ENCODE measurements around the gene AP3B1. TPM values are rescaled to one million over a fixed set of nuclear protein-coding genes. Genes with fewer than 3 reads are reported as not detected.

Gene AP3B1
- polyA plus RNA-seq, 1 of the 3 experiments (the other 2 are of a cell fraction) = 18.0 TPM

GRCh38 chr5:78235289-78235688 is 59.2 kb downstream of the AP3B1 start:
- H3K9me3 ChIP-seq = no peaks in the 10 kb centered on the region
- CTCF ChIA-PET = interaction anchor here (0.7 to 1.7 kb wide), 2 partner anchors 20 to 519 kb away, joined by 3 to 6 read pairs; no protein-coding TSS in a partner anchor
- DNase-seq = no peak

More at GRCh38 chr5:78235289-78235688, 59.2 kb downstream of the AP3B1 start:
- Histone ChIP-seq H3K79me2 (ENCODE audit: insufficient read depth) (peaks cover 68% of the 10 kb centered on the region), H4K20me1 (ENCODE audit: insufficient read depth) (peaks cover 14% of the 10 kb centered on the region; the same call in 1 of the 2 replicates), H3K27me3 (ENCODE audit: insufficient read depth) (no peaks in the 10 kb centered on the region), H3K27ac (ENCODE audit: low read depth in 2 of 2, low read length in 1 of 2) (no peak overlapping the region), H3K4me3 (ENCODE audit: low read depth in 2 of 2, low read length in 1 of 2) (no peak overlapping the region), H3K9me2 (no peaks in the 10 kb centered on the region), H3K4me1 (ENCODE audit: control insufficient read depth in 1 of 2, insufficient read depth in 2 of 2, low read depth in 1 of 2, low read length in 1 of 2) (no peaks in the 10 kb centered on the region; a peak in 1 of 4 replicates), H3F3A (replicated peaks; ENCODE audit: insufficient read depth) (peaks cover 5% of the 10 kb centered on the region), H2AFZ (ENCODE audit: low read depth) (no peak overlapping the region), H3K4me2 (no peak overlapping the region), H3K36me3 (replicated peaks in 1 of 2; ENCODE audit: control insufficient read depth in 1 of 2, insufficient read depth in 2 of 2, low read length in 1 of 2) (peaks cover 6 to 27% of the 10 kb centered on the region in 2 experiments), H3K9ac (no peak overlapping the region)
- WGBS (ENCODE audit: low lambda C conversion rate) = 96% methylated on average over 3 of the region's 3 CpGs
- no peak for TF ChIP-seq MXI1 (IDR thresholded peaks at IDR 0.05; ENCODE audit: low read depth, low read length)
- TF ChIP-seq ZBTB33 (IDR thresholded peaks at IDR 0.05; ENCODE audit: borderline replicate concordance, low read depth) = no peak
- TF ChIP-seq GATA2 (CRISPR knock-in tag; IDR thresholded peaks at IDR 0.05) = no peak
- TF ChIP-seq REST (IDR thresholded peaks at IDR 0.05; ENCODE audit: low read depth, low read length) = no peak
- no peak for TF ChIP-seq EZH2phosphoT487 (IDR thresholded peaks at IDR 0.05; ENCODE audit: borderline replicate concordance, low read depth)
- TF ChIP-seq YY1 (IDR thresholded peaks at IDR 0.05; ENCODE audit: low read depth) = no peak
- no peak for TF ChIP-seq FOXJ3 (CRISPR knock-in tag; IDR thresholded peaks at IDR 0.05)
- TF ChIP-seq SIN3A (IDR thresholded peaks at IDR 0.05; ENCODE audit: borderline replicate concordance, low read depth, low read length) = no peak
- TF ChIP-seq RAD21 (IDR thresholded peaks at IDR 0.05; ENCODE audit: low read length) = no peak
- TF ChIP-seq MEF2A (IDR thresholded peaks at IDR 0.05; ENCODE audit: borderline replicate concordance, low read depth) = no peak
- POLR2A ChIA-PET = no interaction called here
